Measurements from ENCODE around the gene CHN2.

CHN2 gene

GRCh38 chr7:29229066-29229465, 34.5 kb downstream of the CHN2 start:
- no peak for DNase-seq

GRCh38 chr7:29229946-29230345, 35.4 kb downstream of the CHN2 start:
- no peak for DNase-seq

- no peak for DNase-seq
These were observed 36.3 kb downstream of the CHN2 start for GRCh38 chr7:29230871-29231345.

DNA sequence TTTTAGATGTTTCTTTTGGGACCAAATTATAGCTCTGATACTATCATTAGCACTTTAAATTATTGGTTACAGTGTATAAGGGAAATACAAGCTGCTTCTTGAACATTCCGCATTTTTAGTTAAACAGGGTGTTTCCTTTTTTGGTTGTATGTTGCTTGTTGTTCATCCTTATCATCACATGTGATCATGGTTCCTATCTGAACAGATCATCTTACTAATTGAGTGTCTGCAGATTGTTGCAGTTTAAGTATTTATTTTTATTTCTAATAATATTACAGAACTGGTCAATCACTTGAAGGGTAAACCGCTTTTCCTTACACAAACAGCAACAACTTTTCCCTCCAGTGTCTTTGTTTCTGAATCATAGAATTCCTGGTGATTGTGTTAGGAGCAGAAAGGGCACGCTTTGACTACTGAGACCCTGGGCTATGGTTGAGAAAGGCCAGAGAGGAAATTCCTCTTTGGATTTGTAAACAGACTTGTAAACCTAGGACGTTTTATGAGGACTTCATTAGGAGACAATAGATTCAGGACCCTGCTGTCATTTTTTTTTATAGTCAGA, 37.2 kb downstream of the CHN2 start:
- no peak for DNase-seq

DNA sequence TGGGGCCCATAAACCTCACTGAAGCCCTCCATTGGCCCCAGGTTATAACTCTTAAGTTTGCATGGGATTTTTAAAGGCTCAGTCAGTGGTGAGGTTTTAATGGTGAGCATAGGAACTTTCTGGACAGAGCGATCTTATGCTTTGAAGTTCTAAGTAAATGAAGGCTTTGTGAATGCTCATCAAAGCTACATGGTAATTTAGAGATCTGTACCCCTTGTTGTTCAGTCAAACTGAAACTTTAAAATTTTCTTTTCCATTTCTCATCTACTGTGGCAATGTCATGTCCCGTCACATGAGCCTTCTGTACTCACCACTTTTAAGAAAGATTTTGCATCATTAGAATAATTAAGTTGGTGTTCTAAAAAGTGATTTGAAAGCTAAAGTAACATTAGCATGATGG, 39.9 kb downstream of the CHN2 start:
- no peak for DNase-seq

GRCh38 chr7:29236071-29236580, 41.6 kb downstream of the CHN2 start:
- no peak for DNase-seq

GRCh38 chr7:29236649-29237048, 42.1 kb downstream of the CHN2 start:
- no peak for DNase-seq

DNA sequence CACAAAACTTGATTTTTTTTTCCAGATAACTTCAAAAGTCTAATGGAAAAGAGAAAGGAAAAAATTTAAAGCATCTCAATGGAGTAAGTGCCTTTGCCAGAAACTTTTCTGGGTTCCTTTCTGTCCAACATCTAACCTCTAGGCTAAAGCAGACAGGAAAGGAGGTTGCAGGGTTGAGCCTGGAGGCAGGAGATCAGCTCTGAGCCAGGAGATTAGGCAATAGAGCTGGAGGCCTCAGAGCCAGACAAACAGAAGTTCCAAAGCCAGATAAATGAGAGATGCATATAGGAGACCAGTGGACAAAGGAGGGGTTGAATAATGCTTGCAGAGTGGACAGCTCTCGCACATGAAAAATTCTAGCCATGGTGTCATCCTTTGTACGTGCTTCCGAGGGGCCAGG, 42.9 kb downstream of the CHN2 start:
- DNase-seq: no peak

- no peak for DNase-seq
These were observed 45.1 kb downstream of the CHN2 start for GRCh38 chr7:29239638-29240037.

DNA sequence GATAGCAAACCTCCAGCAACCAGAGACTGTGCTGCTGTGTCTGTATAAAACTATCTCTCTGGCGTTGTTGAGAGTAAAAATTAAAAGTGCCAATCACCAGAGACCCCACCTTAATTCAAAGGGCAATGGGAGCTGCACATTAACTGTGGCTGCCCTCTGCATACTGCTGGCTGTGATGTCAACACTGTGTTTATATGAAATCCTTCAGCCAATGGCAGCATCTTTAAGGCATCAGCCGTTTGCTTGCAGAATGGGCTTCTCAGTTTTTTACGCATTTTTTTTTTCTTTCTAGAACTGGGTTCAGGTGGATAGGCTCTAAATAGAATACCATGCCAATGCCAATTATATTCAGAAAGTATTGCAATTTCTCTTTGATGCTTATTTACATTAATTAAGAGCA, 47.7 kb downstream of the CHN2 start:
- DNase-seq: no peak

- no peak for DNase-seq
These were observed 49.5 kb downstream of the CHN2 start for GRCh38 chr7:29243910-29244655.

DNA sequence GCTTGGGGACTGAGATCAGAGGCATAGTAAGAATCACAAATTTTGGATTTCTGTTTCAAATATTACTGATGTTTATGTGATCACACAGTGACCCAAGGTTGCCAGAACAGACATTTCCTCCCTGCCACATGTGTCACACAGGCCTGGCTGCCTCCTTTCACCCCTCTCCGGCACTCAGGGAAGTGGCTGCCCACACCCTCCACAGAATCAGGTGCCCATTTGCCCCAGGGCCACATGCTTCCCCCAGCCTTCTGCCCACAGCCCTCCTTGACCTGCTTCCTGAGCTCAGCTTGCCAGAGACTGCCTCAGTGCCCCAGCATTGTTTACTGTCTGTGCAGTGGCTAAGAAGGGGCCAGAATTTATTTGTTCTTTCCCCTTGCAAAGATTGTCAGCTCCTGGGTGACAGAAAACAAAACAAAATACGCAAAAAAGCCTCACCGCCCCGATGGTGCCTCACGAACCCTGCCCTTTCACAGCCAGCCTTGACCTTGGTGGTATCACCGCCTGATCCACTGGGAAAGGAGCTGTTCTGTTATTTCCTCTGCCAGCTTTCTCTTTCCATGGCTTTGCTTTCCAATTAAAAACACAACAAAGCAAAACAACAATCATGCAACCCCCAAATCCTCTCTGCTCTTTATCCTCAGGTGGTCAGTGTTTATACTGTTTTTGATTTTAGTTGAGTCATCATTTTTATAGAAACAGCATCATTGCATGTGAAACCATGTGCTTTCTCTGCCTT, 52.8 kb downstream of the CHN2 start:
- DNase-seq: no peak

DNA sequence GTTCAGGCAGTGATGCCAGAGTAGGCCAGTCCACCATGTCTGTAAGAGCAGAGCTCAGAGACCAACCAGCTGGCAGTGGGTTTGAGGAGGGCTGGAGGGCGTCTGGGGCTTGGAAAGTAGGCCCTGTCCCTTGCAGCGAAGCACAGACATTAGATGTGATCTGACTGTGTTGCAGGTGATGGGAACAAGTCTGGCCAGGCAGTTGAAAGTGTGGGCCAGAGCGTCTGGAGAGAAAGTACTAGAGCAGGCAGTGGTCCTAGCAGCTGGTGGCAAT, 53.3 kb downstream of the CHN2 start:
- no peak for DNase-seq

DNA sequence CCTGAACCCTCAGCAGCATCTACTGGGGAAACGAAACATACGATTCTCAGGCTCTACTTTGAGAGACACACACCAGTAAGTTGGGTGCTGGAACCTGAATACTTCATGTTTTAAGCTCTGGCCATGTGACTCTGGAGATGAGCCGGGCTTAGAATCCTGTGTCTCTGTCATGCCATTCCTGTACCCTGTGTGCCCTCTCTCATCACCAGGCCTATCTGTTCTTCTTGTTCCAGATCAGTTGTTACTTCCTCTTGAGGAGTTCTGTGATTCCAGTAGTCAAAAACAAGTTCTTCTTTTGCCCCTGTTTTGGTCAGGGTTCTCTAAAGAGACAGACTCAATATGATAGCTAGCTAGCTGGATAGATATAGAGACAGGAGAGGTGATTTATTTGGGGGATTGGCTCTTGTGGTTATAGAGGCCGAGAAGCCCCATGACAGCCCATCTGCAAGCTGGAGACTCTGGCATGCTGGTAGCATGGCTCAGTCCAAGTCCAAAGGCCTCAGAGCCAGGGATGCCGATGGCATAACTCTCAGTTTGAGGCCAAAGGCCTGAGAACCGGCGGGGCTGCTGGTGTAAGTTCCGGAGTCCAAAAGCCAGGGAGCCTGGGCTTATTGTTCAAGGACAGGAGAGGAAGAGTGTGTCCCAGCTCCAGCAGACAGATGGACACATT, 54.3 kb downstream of the CHN2 start:
- no peak for DNase-seq

GRCh38 chr7:29249383-29249750, 54.8 kb downstream of the CHN2 start:
- DNase-seq: no peak

- no peak for DNase-seq
These were observed 55.3 kb downstream of the CHN2 start for GRCh38 chr7:29249860-29250259.

- DNase-seq: no peak
These were observed 58.6 kb downstream of the CHN2 start for GRCh38 chr7:29253225-29253624.

- DNase-seq: no peak
These were observed 60.0 kb downstream of the CHN2 start for GRCh38 chr7:29254591-29254990.

DNA sequence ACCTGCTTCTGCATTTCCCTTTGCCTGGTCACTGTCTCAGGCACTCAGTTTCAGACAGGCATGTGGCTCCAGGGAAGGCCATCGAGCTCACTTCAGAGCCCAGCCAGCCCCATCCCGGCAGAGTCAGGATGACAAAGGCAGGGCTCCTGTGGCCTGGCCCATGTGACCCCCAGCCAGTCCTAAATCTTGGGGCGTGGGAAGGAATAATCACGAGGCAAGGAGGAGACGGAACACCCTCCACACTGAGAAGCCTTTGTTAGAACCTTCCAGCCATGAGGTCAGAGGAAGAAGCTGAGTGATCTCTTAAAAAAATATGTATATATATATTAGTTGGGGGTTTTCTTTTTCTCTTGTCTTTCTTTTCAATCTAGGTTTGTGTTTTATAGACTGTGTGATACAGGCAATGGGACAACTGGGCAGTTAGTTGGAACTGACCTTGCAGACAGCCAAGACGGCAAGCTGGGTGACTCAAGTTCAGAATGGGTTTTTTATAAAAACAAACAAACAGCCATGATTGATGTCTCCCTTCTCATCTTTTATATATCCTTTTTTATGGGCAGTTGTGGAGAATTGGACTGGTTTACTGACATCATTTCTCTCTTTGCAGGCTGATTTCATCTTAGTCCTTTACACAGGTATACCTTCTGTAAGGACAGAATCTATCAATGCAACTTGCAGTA, 60.8 kb downstream of the CHN2 start:
- no peak for DNase-seq

GRCh38 chr7:29255906-29256692, 61.5 kb downstream of the CHN2 start:
- DNase-seq: no peak

- DNase-seq: no peak
These were observed 62.1 kb downstream of the CHN2 start for GRCh38 chr7:29256693-29257002.

DNA sequence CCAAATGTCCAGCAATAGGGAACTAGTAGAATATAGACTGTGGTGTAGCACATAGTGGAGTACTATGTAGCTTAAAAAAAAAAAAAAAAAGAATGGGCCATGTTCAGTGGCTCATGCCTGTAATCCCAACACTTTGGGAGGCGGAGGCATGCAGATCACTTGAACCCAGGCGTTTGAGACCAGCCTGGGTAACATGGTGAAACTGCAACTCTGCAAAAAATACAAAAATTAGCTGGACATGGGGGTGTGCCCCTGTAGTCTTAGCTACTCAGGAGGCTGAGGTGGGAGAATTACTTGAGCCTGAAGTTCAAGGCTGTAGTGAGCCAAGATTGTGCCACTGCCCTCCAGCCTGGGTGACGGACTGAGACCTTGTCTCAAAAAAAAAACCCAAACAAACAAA, 64.4 kb downstream of the CHN2 start:
- DNase-seq: no peak
